Stomach (tissue), 4 donors: ENCODE data around the gene LGI1.

Source experiments
- POLR2A ChIP-seq, 4 donors: fragments of 450-650 bp; IDR thresholded peaks; one replicate each; pipeline ENCODE4 v1.6.1; 2016; ENCODE audit warnings: antibody characterized with exemption in 4 of 4, control low read depth in 2 of 4, mild to moderate bottlenecking in 1 of 4, moderate library complexity in 1 of 4
- POLR2AphosphoS5 ChIP-seq, 3 donors: sonication (generic); formaldehyde crosslinking; IDR thresholded peaks; one replicate each; pipeline ENCODE4 v1.6.1; 2016; ENCODE audit warnings: antibody characterized with exemption in 3 of 3

GRCh38 chr10:93749218-93749799 lies 8.4 kb upstream of the LGI1 start:
- no peak for TF ChIP-seq POLR2A (IDR thresholded peaks at IDR 0.05)
- no peak for TF ChIP-seq POLR2AphosphoS5 (IDR thresholded peaks at IDR 0.05)
